Vagina (tissue), 2 donors: ENCODE data around the gene RELCH.

ENCODE experiments used
- POLR2A ChIP-seq, 2 donors: fragments of 450-650 bp; IDR thresholded peaks; one replicate each; pipeline ENCODE4 v1.6.1; 2017; ENCODE audit warnings: antibody characterized with exemption in 2 of 2, mild to moderate bottlenecking in 2 of 2, moderate library complexity in 2 of 2
- TF ChIP-seq, protein P1 (sequence below), 3 experiments: fragments of 450-650 bp in 2 of 3; fragments of 200-600 bp in 1 of 3; sonication (generic) in 1 of 3; IDR thresholded peaks; one replicate each; pipeline ENCODE4 v1.5.1; 2017 to 2019; ENCODE audit warnings: antibody characterized with exemption in 3 of 3, mild to moderate bottlenecking in 2 of 3, moderate library complexity in 2 of 3

DNA sequence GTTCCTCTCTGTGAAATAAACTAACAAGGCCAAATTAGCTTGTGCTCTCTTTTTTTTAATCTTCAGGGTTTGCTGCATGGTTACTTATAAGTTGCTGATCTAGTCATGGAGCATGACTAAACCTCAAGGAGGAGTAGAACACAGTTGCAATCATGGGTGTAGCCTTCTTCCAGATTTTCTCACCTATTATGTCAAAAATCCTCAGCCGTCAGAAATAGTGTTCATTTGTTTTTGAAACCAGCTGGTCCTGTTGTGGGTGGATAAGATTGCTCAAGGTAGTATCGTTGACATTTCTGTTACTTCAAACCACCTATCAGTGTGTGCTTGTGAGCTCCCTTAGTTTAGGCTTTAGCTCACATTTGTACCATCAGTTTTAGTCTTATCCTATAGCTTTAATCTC, 11.2 kb downstream of the RELCH start:
- no peak for TF ChIP-seq POLR2A (IDR thresholded peaks at IDR 0.05)
- TF ChIP-seq, protein P1, sequence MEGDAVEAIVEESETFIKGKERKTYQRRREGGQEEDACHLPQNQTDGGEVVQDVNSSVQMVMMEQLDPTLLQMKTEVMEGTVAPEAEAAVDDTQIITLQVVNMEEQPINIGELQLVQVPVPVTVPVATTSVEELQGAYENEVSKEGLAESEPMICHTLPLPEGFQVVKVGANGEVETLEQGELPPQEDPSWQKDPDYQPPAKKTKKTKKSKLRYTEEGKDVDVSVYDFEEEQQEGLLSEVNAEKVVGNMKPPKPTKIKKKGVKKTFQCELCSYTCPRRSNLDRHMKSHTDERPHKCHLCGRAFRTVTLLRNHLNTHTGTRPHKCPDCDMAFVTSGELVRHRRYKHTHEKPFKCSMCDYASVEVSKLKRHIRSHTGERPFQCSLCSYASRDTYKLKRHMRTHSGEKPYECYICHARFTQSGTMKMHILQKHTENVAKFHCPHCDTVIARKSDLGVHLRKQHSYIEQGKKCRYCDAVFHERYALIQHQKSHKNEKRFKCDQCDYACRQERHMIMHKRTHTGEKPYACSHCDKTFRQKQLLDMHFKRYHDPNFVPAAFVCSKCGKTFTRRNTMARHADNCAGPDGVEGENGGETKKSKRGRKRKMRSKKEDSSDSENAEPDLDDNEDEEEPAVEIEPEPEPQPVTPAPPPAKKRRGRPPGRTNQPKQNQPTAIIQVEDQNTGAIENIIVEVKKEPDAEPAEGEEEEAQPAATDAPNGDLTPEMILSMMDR (IDR thresholded peaks at IDR 0.05): no peak
